ENCODE results near the gene ARID1B. TPM values are rescaled to one million over a fixed set of nuclear protein-coding genes. Genes with fewer than 3 reads are reported as not detected.

ARID1B gene
- total RNA-seq, 1 experiment from 2014 or later, result 58.8 TPM

DNA sequence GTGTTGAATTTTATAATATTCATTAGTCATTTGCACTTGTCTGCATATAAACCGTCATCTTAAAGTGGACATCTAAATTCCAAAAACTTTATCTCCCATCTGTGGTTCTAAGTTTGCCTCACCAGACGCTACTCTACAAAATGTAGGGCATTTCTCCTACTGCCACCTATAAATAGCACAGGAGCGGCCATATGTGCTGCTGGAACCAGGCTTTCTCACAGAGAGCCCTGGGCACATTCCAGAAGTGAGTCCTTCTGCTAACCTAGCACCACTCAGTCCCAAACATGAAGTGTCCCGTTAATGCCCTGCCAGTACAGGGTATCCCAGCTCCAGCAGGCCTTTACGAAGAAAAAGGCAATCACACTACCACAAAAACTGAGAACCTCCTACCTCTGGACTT lies 392.5 kb downstream of the ARID1B start:
- BruUV-seq (replicated peaks), result no TSS peak
- Mint-ChIP-seq H3K36me3 (ENCODE audit: insufficient read depth, unreplicated experiment) (peaks cover 43% of the 10 kb centered on the region), H3K27me3 (ENCODE audit: insufficient read depth, unreplicated experiment) (no peaks in the 10 kb centered on the region), H3K9me3 (ENCODE audit: unreplicated experiment) (no peaks in the 10 kb centered on the region), H3K4me1 (ENCODE audit: low read depth, unreplicated experiment) (no peaks in the 10 kb centered on the region), H3K27ac (ENCODE audit: unreplicated experiment) (no peak overlapping the region), H3K4me3 (ENCODE audit: unreplicated experiment) (no peak overlapping the region)
- no peaks in the 10 kb centered on the region for H3K27me3 ChIP-seq (replicated peaks; ENCODE audit: control insufficient read depth, insufficient read depth, low read length)
- H3K36me3 ChIP-seq (ENCODE audit: control insufficient read depth, insufficient read depth, low read length), result no peaks in the 10 kb centered on the region
- H3K4me1 ChIP-seq, result no peaks in the 10 kb centered on the region
- no peak for DNase-seq
- intact Hi-C loops (cut with micrococcal nuclease; ENCODE audit: unreplicated experiment), result no loop called here
- H3K9me3 ChIP-seq, result no peaks in the 10 kb centered on the region
- no peak for TF ChIP-seq CTCF (IDR thresholded peaks at IDR 0.05; ENCODE audit: insufficient read depth in 1 of 2, low read depth in 1 of 2, low read length in 1 of 2, severe bottlenecking in 1 of 2, unreplicated experiment in 1 of 2)
- no peak overlapping the region for H3K4me3 ChIP-seq (ENCODE audit: low read depth, low read length)
- ChIA-PET POLR2A (no interaction called here), CTCF (no interaction called here)

- TF ChIP-seq CTCF (IDR thresholded peaks at IDR 0.05; ENCODE audit: insufficient read depth in 1 of 2, low read depth in 1 of 2, low read length in 1 of 2, severe bottlenecking in 1 of 2, unreplicated experiment in 1 of 2), result no peak
Measured at GRCh38 chr6:157170535-157170934, 393.4 kb downstream of the ARID1B start.

DNA sequence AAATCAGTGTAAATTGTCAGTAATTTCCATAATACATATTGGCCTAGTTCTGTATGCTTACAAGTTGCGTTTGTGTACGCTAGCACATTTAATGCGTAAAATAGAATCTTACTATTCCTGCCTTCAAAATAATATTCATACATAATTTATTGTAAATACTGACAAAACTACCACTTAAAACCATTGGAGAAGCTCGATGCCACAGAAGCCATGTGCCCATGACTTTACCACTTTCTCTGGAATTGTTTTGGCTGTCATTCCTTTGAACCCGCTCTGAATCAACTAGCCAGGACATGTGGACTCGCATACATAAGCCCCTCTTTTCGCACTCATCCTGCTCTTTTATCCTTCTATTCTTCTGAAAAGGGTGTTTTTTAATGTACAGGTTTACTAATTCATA lies 394.6 kb downstream of the ARID1B start:
- CTCF ChIA-PET, result no interaction called here
- no TSS peak for BruUV-seq (replicated peaks)
- POLR2A ChIA-PET, result no interaction called here

More at GRCh38 chr6:157170535-157170934, 393.4 kb downstream of the ARID1B start:
- Mint-ChIP-seq H3K4me3 (ENCODE audit: unreplicated experiment) (no peak overlapping the region), H3K9me3 (ENCODE audit: unreplicated experiment) (no peaks in the 10 kb centered on the region), H3K36me3 (ENCODE audit: insufficient read depth, unreplicated experiment) (peaks cover 44% of the 10 kb centered on the region), H3K4me1 (ENCODE audit: low read depth, unreplicated experiment) (no peaks in the 10 kb centered on the region), H3K27me3 (ENCODE audit: insufficient read depth, unreplicated experiment) (no peaks in the 10 kb centered on the region), H3K27ac (ENCODE audit: unreplicated experiment) (no peak overlapping the region)
- H3K4me1 ChIP-seq, result no peaks in the 10 kb centered on the region
- H3K4me3 ChIP-seq (ENCODE audit: low read depth, low read length), result no peak overlapping the region
- no peaks in the 10 kb centered on the region for H3K36me3 ChIP-seq (ENCODE audit: control insufficient read depth, insufficient read depth, low read length)
- H3K9me3 ChIP-seq, result no peaks in the 10 kb centered on the region
- ChIA-PET CTCF (no interaction called here), POLR2A (no interaction called here)
- no peak for DNase-seq
- intact Hi-C loops (cut with micrococcal nuclease; ENCODE audit: unreplicated experiment), result no loop called here
- no TSS peak for BruUV-seq (replicated peaks)
- no peaks in the 10 kb centered on the region for H3K27me3 ChIP-seq (replicated peaks; ENCODE audit: control insufficient read depth, insufficient read depth, low read length)

More for the DNA sequence above, 394.6 kb downstream of the ARID1B start:
- DNase-seq, result no peak
- intact Hi-C loops (cut with micrococcal nuclease; ENCODE audit: unreplicated experiment), result no loop called here
- Mint-ChIP-seq H3K4me3 (ENCODE audit: unreplicated experiment) (no peak overlapping the region), H3K4me1 (ENCODE audit: low read depth, unreplicated experiment) (no peaks in the 10 kb centered on the region), H3K27me3 (ENCODE audit: insufficient read depth, unreplicated experiment) (no peaks in the 10 kb centered on the region), H3K27ac (ENCODE audit: unreplicated experiment) (no peak overlapping the region), H3K36me3 (ENCODE audit: insufficient read depth, unreplicated experiment) (peaks cover 39% of the 10 kb centered on the region), H3K9me3 (ENCODE audit: unreplicated experiment) (no peaks in the 10 kb centered on the region)
- no peak for TF ChIP-seq CTCF (IDR thresholded peaks at IDR 0.05; ENCODE audit: insufficient read depth in 1 of 2, low read depth in 1 of 2, low read length in 1 of 2, severe bottlenecking in 1 of 2, unreplicated experiment in 1 of 2)
- Histone ChIP-seq H3K36me3 (ENCODE audit: control insufficient read depth, insufficient read depth, low read length) (no peaks in the 10 kb centered on the region), H3K4me3 (ENCODE audit: low read depth, low read length) (no peak overlapping the region), H3K27me3 (replicated peaks; ENCODE audit: control insufficient read depth, insufficient read depth, low read length) (no peaks in the 10 kb centered on the region), H3K9me3 (no peaks in the 10 kb centered on the region), H3K4me1 (no peaks in the 10 kb centered on the region)

Data from Caco-2 (cell line).